LHCN-M2 (cell line): ENCODE data around the gene CMKLR1. TPM values are rescaled to one million over a fixed set of nuclear protein-coding genes. Genes with fewer than 3 reads are reported as not detected.

Experiments used
- DNase-seq: peaks from one replicate; pipeline ENCODE4 v3.0.0-alpha.2; 2012; ENCODE audit warnings: low read depth
- total RNA-seq: library from RNA; depleted of rRNA; stranded (reverse); fragments of >200 nt; gene quantifications from 2 replicates; pipeline ENCODE4 v1.2.3, GENCODE V29; 2014

The CMKLR1 gene
- total RNA-seq, 1 experiment from 2014 or later = 15.4 TPM

DNA sequence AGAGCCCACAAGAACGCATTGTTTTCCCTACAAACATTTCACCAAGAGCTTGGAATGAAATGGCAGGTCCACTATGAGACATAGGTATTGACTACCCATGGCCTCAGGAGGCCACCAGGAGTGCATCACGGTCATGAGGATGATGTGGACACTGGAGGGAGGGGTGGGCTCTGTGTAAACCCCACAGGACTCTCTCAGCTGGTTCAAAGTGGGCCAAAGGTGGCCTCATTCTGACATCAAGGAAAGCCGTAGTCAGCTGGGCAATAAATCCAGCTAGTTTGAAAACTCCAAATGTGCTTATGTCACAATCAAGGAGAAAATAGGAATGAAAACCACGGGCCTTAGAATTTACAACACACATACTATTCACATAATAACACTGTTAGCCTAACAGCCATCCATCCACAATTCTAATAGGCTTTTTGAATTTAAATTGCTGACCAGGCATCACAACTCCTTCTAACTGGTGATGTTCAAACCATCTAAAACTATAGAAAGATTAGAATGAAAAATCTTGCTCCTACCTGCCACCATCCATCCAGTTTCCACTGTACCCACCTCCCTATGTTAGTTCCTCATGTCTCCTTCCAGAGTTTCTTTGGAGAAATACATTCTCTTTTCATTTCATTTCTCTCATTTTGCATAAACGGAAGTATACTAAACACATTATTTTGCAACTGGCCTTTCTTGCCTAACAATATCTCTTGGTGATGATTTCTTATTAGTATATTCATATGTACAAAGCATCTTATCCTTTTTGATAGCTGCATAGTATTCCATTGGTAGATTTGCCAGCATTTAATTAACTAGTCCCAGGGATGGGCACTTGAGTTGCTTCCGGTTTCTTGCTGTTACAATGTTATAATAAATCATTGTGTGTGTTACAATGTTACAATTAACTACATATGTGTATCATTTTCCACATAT is 21.5 kb downstream of the CMKLR1 start:
- DNase-seq = no peak

DNA sequence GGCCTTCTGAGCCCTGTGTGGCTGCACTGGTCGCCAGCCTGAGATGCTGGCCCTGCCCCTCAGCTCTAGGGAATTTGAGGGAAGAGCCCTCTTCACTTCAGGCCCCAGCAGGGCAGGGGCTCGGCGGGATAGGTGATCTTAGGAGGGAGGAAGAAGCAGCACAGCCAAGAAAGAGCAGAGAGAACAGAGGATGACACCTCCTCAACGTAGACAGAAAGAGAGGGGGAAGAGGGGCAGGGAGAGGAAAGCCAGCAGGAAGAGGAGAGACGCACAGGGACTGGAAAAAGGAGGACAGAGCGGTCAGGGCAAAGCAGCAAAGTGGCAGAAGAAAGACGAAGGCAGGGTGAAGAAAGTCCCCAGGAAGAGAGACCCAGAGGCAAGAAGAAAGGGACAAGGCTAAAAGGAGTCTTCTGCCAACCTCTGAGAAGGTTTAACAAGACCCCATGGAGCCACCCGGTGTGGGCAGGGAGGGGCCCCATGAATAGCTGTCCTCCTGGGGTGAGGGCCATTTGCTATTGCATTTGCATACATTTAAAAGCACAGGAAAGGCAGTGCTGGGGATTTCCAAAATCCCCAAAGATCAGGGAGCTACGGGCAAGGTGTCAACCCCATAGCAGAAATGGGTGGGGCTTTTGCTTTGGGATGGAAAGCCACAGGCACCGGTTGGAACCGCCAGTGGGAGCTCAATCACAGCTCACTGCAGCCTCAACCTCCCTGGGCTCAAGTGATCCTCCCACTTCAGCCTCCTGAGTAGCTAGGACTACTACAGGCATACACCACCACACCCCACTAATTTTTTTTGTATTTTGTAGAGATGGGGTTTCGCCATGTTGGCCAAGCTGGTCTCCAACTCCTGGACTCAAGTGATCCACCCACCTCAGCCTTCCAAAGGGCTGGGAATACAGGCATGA is 22.7 kb downstream of the CMKLR1 start:
- DNase-seq = no peak

DNA sequence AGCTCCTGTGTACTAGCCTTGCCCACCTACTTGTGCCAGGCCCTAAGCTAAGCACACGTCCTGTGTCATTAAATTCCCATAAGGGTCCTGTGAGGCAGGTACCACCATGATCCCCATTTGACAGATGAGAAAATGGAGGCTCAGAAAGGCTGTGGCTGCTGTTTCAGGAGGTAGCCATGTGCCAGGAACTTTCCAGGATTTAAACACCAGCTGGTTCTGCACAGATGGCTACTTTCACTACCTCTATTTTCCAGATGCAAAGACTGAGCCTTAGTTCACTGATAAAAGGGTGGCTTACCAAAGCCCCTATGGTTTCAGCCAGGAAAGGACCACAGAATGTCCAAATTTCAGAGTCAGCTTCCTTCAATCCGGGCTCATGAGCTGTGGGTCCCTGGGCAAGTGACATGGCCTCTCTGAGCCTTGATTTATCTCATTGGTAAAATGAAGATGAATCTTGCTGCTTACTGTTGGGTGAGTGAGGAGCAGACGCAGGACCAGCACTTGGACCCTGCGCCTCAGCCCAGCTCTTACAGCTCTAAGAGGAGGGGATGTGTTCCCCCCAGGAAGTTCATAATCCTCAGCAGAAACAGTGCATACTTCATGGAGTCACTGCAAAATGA is 23.5 kb downstream of the CMKLR1 start:
- DNase-seq = no peak

DNA sequence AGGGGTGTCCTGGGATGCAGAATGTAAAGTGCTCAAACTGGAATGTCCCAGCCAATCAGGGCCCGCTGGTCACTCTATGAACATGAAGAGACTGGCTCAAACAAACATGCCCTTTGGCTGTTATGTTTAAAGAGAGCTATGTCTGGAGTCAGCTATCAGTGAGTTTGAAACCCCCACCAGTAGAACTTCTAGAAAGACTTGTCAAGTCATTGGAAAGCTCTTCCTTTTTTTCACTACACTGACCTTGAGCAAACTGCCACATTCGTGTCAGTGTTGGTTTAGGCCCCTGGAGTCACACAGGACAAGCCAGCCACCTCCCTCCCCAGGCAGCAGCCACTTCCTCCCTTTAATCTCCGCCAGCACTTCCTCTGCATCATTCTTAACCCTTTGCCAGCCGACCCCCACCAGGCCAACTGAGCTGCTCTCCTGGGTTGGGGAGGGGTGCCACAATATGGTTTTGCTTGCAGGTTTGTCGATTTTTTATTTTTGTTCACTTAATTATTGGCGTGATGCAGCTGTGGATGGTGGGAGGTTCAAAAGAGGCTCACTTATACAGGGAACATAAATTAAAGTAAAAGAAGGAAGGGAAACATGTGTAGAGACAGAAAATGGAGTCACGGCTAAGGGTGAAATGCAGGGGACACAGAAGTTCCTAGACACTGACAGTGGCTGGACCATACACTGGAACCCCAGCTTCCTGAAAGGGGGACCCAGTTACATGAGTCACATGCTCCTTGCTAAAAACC is 25.3 kb downstream of the CMKLR1 start:
- DNase-seq = peak; percentile 29

GRCh38 chr12:108313241-108313605 is 25.9 kb downstream of the CMKLR1 start:
- DNase-seq = no peak

GRCh38 chr12:108312693-108313189 is 26.4 kb downstream of the CMKLR1 start:
- peak; percentile 85 for DNase-seq

DNA sequence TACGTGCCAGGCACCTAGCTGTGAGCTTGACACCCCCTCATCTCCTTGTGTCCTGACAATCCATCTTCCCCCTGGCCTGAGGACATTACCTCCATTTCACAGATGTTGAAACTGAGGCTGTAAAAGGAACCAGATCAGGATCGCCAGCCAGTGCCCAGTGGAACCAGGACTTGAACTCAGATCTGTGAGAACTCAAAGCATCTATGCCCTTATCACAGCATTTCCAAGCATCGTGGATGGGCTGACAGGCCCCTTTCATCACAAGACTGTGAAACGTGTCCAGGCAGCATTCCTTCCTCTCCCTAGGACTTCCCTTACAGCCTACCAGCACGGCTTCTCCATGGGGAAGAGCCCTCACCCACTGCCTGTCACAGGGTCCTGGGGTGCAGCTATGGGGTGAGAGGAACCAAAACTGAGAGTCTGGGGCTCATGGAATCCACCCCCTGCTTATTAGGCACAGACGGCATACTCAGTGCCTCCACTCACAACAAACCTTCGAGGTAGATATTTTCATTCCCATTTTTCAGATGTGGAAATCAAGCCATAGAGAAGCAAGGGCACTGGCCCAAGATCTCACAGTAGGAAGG is 26.9 kb downstream of the CMKLR1 start:
- no peak for DNase-seq

GRCh38 chr12:108311605-108312004 is 27.5 kb downstream of the CMKLR1 start:
- DNase-seq = no peak

DNA sequence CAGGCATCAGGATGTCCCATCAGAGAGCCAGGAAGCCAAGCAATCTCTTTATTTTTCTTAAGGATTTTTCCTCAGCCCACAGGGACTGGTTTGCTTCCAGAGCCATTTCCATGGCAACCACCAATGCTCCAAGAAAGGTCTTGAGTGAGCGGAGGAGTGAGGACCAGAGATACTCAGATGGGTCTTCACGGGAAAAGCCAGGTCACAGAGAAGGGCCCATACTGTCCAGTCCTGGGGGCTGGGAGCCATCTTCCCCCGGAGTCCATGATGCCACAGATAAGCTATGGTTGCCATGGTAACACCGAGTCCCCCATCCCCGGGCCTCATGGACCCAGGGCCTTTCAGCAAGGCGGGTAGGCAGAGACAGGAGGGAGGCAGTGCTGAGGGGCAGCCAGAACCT is 28.6 kb downstream of the CMKLR1 start:
- DNase-seq = peak; percentile 36

- DNase-seq = no peak
These were observed 29.3 kb downstream of the CMKLR1 start for GRCh38 chr12:108309674-108310312.

DNA sequence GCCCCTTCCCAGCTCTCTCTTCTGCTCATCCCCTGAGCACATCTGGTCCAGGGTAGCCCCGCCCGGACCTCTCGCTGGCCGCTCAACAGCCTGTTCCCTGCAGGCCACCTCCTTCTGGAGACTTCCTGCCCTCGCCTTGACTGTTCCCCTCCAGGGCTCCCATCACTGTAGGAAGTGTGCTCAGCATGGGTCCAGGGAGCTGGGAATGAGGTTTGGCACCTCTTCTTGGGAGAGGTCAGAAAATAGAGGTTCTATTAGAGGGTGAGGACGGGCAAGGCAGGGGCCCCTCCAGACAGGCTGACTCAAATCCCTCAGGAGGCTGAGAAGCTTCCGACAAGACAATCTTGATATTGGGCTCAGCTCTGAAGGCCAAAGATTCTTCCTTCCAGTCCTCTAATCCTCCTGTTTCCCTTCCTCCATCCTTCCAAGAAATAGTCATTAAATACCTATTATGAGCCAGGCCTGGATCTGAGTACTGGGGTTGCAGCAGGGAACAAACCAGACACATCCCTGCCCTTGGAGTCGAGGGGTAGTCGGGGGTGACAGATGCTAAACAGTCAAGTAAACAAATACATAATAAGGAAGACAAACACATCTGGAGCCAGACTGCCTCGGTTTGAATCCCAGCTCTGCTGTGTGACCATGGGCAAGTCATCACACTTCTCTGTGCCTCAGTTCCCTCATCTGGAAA is 30.6 kb downstream of the CMKLR1 start:
- DNase-seq = peak; percentile 56

DNA sequence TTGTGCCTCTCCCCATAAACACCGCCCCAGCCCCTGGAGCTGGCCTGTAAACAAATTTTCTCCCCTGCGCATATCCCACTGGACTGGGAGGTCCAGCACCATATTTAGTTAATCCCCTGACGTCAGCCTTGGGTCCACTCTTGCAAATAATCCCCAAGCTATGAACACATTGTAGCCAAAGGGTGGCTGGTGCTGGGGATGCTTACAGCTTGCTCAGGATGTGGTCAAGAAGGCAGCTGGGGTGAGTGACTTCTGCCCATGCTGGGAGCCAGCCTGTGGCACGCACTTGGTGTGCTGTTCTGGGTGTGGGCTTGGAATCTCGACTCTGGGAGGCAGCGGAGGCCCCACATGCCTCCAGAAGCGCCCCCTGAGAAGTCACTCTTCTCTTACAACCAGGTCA is 32.1 kb downstream of the CMKLR1 start:
- DNase-seq = peak; percentile 100

DNA sequence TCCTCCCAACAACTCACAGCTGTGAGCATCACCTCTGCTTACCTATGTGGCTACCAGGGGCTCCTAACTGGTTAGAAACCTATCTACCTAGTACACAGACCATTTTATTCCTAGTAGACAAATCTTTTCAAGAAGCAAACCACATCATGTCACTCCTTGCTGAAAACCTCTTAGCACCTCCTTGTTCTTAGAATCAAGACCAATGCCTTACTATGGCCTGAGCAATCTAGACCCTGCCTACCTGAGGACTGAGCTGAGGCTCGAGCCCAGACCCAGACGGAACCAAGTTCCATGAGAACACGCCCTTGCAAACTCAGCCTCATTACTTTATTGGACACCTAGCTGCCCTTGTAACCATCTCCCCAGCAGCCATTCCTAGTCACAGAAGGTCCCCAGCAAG is 32.6 kb downstream of the CMKLR1 start:
- no peak for DNase-seq

DNA sequence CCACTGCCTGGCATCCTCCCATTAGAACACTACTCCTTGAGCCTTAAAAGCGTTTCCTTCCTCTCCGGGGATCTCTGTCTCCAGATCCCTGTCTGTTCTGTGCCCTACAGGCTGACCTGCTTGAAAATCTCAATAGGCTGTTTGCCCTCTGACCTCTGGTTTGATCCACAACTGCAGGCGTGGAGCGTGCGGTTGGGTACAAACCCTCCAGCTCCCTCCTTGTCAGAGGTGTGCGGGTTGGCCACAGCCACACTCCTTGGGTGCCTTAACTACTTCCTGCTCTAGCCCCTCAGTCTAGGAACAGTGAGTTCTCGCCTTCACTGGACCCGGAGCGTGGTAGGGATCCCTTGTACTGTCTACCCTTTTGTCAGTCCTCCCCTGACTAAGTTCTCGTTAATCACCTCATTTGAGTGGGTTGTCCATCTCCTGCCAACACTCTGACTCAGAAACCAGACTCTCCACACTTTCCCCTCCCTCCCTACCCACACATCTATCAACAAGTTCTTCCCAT is 33.1 kb downstream of the CMKLR1 start:
- DNase-seq = peak; percentile 96

DNA sequence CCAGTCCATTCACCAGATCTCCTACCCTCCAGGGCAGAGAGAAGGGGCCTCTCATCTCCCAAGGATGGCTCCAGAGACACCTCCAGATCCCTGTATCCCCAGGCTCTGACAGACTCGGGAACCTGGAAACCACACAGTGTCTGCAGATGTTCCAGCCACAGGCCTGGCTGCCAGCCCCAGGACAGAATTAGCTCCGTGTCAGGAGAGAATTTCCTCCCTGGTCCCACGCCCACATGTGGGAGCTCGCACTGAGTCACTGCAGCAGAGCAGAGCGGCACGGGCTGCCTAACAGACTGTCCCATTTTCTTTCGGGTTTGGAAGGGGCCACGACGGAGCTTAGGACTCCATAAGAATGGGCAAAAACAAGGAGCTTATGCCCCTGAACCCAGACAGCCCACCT is 33.6 kb downstream of the CMKLR1 start:
- DNase-seq = peak; percentile 96

GRCh38 chr12:108304633-108305032 is 34.5 kb downstream of the CMKLR1 start:
- DNase-seq = no peak

- DNase-seq = no peak
These were observed 35.4 kb downstream of the CMKLR1 start for GRCh38 chr12:108303703-108304102.

- DNase-seq = peak; percentile 82
These were observed 36.5 kb downstream of the CMKLR1 start for GRCh38 chr12:108302403-108303311.
